HG02852 (cell line): ENCODE data around the gene KIFC1.
"Not testable (repeated sequence)": the region's sequence is repeated elsewhere in the genome, so short reads cannot be mapped to it uniquely, and the experiment has no call there.

ENCODE experiments used
- ATAC-seq: cut with Tn5 transposase; IDR thresholded peaks from one replicate; pipeline ENCODE4 v1.9.1; 2021; ENCODE audit warnings: mild to moderate bottlenecking, moderate library complexity; ENCODE audit not compliant: unreplicated experiment

Gene KIFC1

GRCh38 chr6:33373960-33374910, 17.4 kb upstream of the KIFC1 start:
- no peak for ATAC-seq

- no peak for ATAC-seq
Measured at GRCh38 chr6:33375143-33375671, 16.4 kb upstream of the KIFC1 start.

- ATAC-seq, result no peak
Measured at GRCh38 chr6:33377171-33377570, 14.5 kb upstream of the KIFC1 start.

- ATAC-seq, result not testable (repeated sequence)
Measured at GRCh38 chr6:33379184-33379583, 12.4 kb upstream of the KIFC1 start.

GRCh38 chr6:33380272-33380981, 11.2 kb upstream of the KIFC1 start:
- no peak for ATAC-seq

GRCh38 chr6:33383427-33384185, 8.0 kb upstream of the KIFC1 start:
- no peak for ATAC-seq

GRCh38 chr6:33384581-33385020, 7.0 kb upstream of the KIFC1 start:
- no peak for ATAC-seq

- ATAC-seq, result no peak
Measured at GRCh38 chr6:33390173-33390572, 1.4 kb upstream of the KIFC1 start.

GRCh38 chr6:33390767-33391277, 801 bp upstream of the KIFC1 start:
- ATAC-seq, result no peak

- peak; percentile 16 for ATAC-seq
Measured at GRCh38 chr6:33391922-33392594, 435 bp downstream of the KIFC1 start.

GRCh38 chr6:33392595-33392948, 949 bp downstream of the KIFC1 start:
- ATAC-seq, result no peak

GRCh38 chr6:33392979-33393378, 1.4 kb downstream of the KIFC1 start:
- no peak for ATAC-seq

- no peak for ATAC-seq
Measured at GRCh38 chr6:33397541-33397940, 5.9 kb downstream of the KIFC1 start.

- not testable (repeated sequence) for ATAC-seq
Measured at GRCh38 chr6:33398601-33399000, 7.0 kb downstream of the KIFC1 start.

GRCh38 chr6:33399881-33400280, 8.3 kb downstream of the KIFC1 start:
- ATAC-seq, result not testable (repeated sequence)

- no peak for ATAC-seq
Measured at GRCh38 chr6:33404884-33405283, 13.3 kb downstream of the KIFC1 start.

GRCh38 chr6:33405386-33405940, 13.8 kb downstream of the KIFC1 start:
- no peak for ATAC-seq

- no peak for ATAC-seq
Measured at GRCh38 chr6:33406126-33406525, 14.5 kb downstream of the KIFC1 start.

GRCh38 chr6:33407132-33407718, 15.6 kb downstream of the KIFC1 start:
- ATAC-seq, result no peak
